Endothelial cell of umbilical vein (primary cell): Measurements from ENCODE around the gene SBK1. TPM values are rescaled to one million over a fixed set of nuclear protein-coding genes. Genes with fewer than 3 reads are reported as not detected.

Experiments
- BruUV-seq: library from RNA; stranded (reverse); fragments of 400-500 nt; replicated peaks from 2 replicates; lab custom pipeline; 2021; lab: Mats Ljungman, UMichigan
- CTCF ChIA-PET: fragments of 300-600, 350-600 bp; sonication (Branson Sonifier 250); formaldehyde crosslinking; loops from one replicate; lab custom pipeline; 2021; ENCODE audit warnings: antibody characterized with exemption, inconsistent platforms; lab: Charles Lee
- POLR2A ChIA-PET: fragments of 300-600, 350-600 bp; sonication (Branson Sonifier 250); formaldehyde crosslinking; loops from one replicate; lab custom pipeline; 2021; ENCODE audit warnings: antibody characterized with exemption, inconsistent platforms; lab: Charles Lee
- DNase-seq: peaks from one replicate; pipeline ENCODE4 v3.0.0-alpha.2; 2011; ENCODE audit warnings: low read depth, low spot score
- FAIRE-seq: peaks from 2 replicates; lab custom pipeline; 2011; peaks lifted over from hg19 to GRCh38; lab: Jason Lieb, UNC
- H2AFZ ChIP-seq: 2 replicates; pipeline ENCODE4 v1.6.0; 2012; ENCODE audit warnings: low read depth, low read length, control low read depth, inconsistent platforms
- H3K27ac ChIP-seq: 2 replicates; pipeline ENCODE4 v1.5.1; 2011; ENCODE audit warnings: low read depth, mild to moderate bottlenecking, control low read depth, low read length, moderate library complexity; ENCODE audit not compliant: insufficient read depth
- H3K27me3 ChIP-seq, 2 experiments: 2 replicates each; pipeline versions ENCODE4 v1.6.0 to v1.6.1; 2011; ENCODE audit warnings: low read length in 2 of 2, mixed read lengths in 1 of 2; ENCODE audit not compliant: control insufficient read depth in 2 of 2, insufficient read depth in 2 of 2
- H3K36me3 ChIP-seq, 2 experiments: 2 replicates in 1 of 2; 3 replicates in 1 of 2; pipeline ENCODE4 v1.5.1; 2011; ENCODE audit warnings: low read length in 2 of 2, mild to moderate bottlenecking in 1 of 2, moderate library complexity in 1 of 2; ENCODE audit not compliant: control insufficient read depth in 2 of 2, insufficient read depth in 2 of 2; ENCODE audit errors: extremely low read depth in 1 of 2
- H3K4me1 ChIP-seq: 3 replicates; pipeline ENCODE4 v1.5.1; 2011; ENCODE audit warnings: mild to moderate bottlenecking, low read length; ENCODE audit not compliant: control insufficient read depth, insufficient read depth; ENCODE audit errors: extremely low read depth
- H3K4me2 ChIP-seq: 2 replicates; pipeline ENCODE4 v1.6.1; 2011; ENCODE audit warnings: low read length, control low read depth, mixed read lengths; ENCODE audit not compliant: insufficient read depth
- H3K4me3 ChIP-seq, 3 experiments: fragments of 200-600 bp in 1 of 3; sonication (generic), shearing (Covaris generic) in 1 of 3; replicated peaks in 1 of 3; 2 replicates each; pipeline ENCODE4 v1.5.1; 2011 to 2016; ENCODE audit warnings: control low read depth in 3 of 3, low read length in 3 of 3, mild to moderate bottlenecking in 2 of 3, inconsistent platforms in 1 of 3, low read depth in 1 of 3, moderate library complexity in 1 of 3; ENCODE audit not compliant: insufficient read depth in 1 of 3
- H3K79me2 ChIP-seq: 2 replicates; pipeline ENCODE4 v1.6.0; 2012; ENCODE audit warnings: low read length, inconsistent platforms; ENCODE audit not compliant: control insufficient read depth, insufficient read depth
- H3K9ac ChIP-seq: replicated peaks from 2 replicates; pipeline ENCODE3; 2011; ENCODE audit warnings: low read length, control low read depth; ENCODE audit not compliant: insufficient read depth; ENCODE audit errors: extremely low read depth
- H3K9me1 ChIP-seq: replicated peaks from 3 replicates; pipeline ENCODE4 v1.6.0; 2011; ENCODE audit warnings: mild to moderate bottlenecking, low read length; ENCODE audit not compliant: control insufficient read depth, insufficient read depth; ENCODE audit errors: extremely low read depth
- H3K9me3 ChIP-seq: replicated peaks from 2 replicates; pipeline ENCODE4 v1.5.1; 2012; ENCODE audit warnings: low read length, inconsistent platforms; ENCODE audit not compliant: control insufficient read depth, insufficient read depth
- H4K20me1 ChIP-seq: replicated peaks from 2 replicates; pipeline ENCODE3; 2011; ENCODE audit warnings: mild to moderate bottlenecking, low read length; ENCODE audit not compliant: control insufficient read depth, insufficient read depth; ENCODE audit errors: extremely low read depth
- CTCF ChIP-seq, 2 donors: IDR thresholded peaks; 1 replicate in 1 of 2; 2 replicates in 1 of 2; pipeline ENCODE4 v1.5.1; 2011; ENCODE audit warnings: low read length in 2 of 2, mild to moderate bottlenecking in 2 of 2, moderate library complexity in 2 of 2, control low read depth in 1 of 2, inconsistent platforms in 1 of 2, low read depth in 1 of 2; ENCODE audit not compliant: insufficient read depth in 1 of 2; ENCODE audit errors: extremely low read depth in 1 of 2
- EZH2 ChIP-seq: IDR thresholded peaks from 2 replicates; pipeline ENCODE4 v1.6.1; 2012; ENCODE audit warnings: borderline replicate concordance, low read depth, mild to moderate bottlenecking, moderate library complexity, low read length, inconsistent platforms; ENCODE audit not compliant: severe bottlenecking
- FOS ChIP-seq: IDR thresholded peaks from 2 replicates; pipeline ENCODE4 v1.6.1; 2011; ENCODE audit warnings: mild to moderate bottlenecking, low read length, moderate library complexity, borderline replicate concordance; ENCODE audit not compliant: insufficient read depth
- GATA2 ChIP-seq: IDR thresholded peaks from 2 replicates; pipeline ENCODE4 v1.7.0; 2011; ENCODE audit warnings: low read depth, mild to moderate bottlenecking, moderate library complexity, mixed read lengths, low read length; ENCODE audit not compliant: insufficient read length, insufficient read depth
- JUN ChIP-seq: IDR thresholded peaks from 2 replicates; pipeline ENCODE4 v1.6.1; 2011; ENCODE audit warnings: borderline replicate concordance, low read depth; ENCODE audit not compliant: insufficient read length, insufficient read depth
- MAX ChIP-seq: IDR thresholded peaks from 2 replicates; pipeline ENCODE4 v1.6.1; 2011; ENCODE audit not compliant: insufficient read depth, insufficient read length
- MYC ChIP-seq: IDR thresholded peaks from one replicate; pipeline ENCODE4 v1.6.1; 2011; ENCODE audit warnings: mild to moderate bottlenecking, low read depth, low read length
- POLR2A ChIP-seq: IDR thresholded peaks from 2 replicates; pipeline ENCODE4 v1.6.1; 2012; ENCODE audit warnings: low read depth, mild to moderate bottlenecking, control low read depth, low read length
- POLR2AphosphoS5 ChIP-seq: IDR thresholded peaks from 2 replicates; pipeline ENCODE4 v1.6.1; 2012; ENCODE audit warnings: low read depth, mild to moderate bottlenecking, control low read depth, low read length, moderate library complexity; ENCODE audit not compliant: insufficient read depth
- dilution Hi-C: fragments of 300-500 bp; cut with MboI; formaldehyde crosslinking; loops from one replicate; pipeline ENCODE4 v1.15.0; 2019; ENCODE audit warnings: low sequenced_read_pairs; ENCODE audit not compliant: extremely low pct_ligation_motif_present
- intact Hi-C: fragments of 100-400 bp; cut with micrococcal nuclease; formaldehyde crosslinking; loops from one replicate; pipeline ENCODE4 v1.10.0; 2022
- polyA plus RNA-seq, 4 experiments: library from polyadenylated mRNA; depleted of rRNA in 3 of 4; stranded (reverse) in 3 of 4; unstranded in 1 of 4; fragments of >200 nt; gene quantifications; 2 replicates each; pipeline versions ENCODE4 v1.2.1 to v1.2.3, GENCODE V29; 2011 to 2012; ENCODE audit warnings: missing spikeins in 1 of 4
- total RNA-seq: library from RNA; stranded (reverse); gene quantifications from 2 replicates; pipeline ENCODE4 v1.2.3, GENCODE V29; 2021

The SBK1 gene
- total and polyA plus RNA-seq, 2 donors (not counting 3 experiments of a cell fraction or from before 2014, with no cell fraction given): 0.19 to 0.51 TPM

DNA sequence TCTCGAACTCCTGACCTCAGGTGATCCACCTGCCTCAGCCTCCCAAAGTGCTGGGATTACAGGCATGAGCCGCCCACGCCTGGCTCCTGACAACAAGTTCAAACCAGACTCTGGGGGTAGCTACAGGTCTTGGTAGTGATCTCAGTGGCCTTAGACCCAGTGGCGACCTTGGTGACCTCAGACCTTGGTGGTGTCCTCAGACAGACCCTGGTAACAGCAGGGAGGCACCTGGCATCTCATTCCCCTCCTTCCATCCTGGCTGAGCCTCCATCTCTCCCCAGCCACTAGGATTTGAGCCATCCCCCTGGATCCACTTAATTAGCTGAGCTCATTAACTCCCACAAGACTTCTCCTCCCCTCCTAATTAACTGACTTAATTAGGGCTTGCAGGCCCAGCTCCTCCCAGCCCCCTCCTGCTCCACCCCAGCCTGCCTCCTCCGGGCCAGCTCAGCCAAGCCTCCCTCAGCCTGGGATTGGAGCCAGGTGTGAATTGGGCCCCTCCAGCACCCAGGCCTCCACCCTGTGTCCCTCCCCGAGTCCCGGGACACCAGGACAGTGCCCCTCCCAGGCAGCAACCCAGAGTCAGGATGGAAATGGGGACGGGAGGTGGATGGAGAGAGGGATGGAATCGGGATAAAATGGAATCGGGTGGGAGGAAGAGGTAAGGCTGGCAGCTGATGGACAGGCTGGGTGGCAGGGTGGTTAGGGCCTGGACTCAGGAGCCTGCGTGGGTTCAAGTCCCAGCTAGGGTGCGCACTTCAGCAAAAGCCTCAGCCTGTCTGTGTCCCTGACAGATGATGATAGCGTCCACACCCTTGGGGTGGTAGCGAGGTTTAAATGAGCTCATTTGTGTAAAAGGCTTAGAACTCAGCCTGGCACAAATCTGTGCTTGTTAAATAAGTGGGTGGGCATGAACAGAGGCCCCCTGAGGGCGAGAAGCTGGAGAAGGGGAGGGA lies 11.2 kb upstream of the SBK1 start:
- Histone ChIP-seq H3K36me3 (no peaks in the 10 kb centered on the region), H3K27ac (no peak overlapping the region), H2AFZ (no peak overlapping the region), H3K4me2 (no peak overlapping the region), H3K27me3 (no peaks in the 10 kb centered on the region), H3K9me1 (no peaks in the 10 kb centered on the region), H4K20me1 (no peaks in the 10 kb centered on the region), H3K4me1 (peaks cover 2% of the 10 kb centered on the region), H3K9me3 (no peaks in the 10 kb centered on the region), H3K4me3 (no peak overlapping the region), H3K9ac (no peak overlapping the region), H3K79me2 (no peaks in the 10 kb centered on the region)
- FAIRE-seq: no peak
- BruUV-seq: no TSS peak
- intact Hi-C loops: no loop called here
- dilution Hi-C loops: no loop called here
- CTCF ChIA-PET: interaction anchor here (0.7 to 4.1 kb wide), 7 partner anchors 11 to 46 kb away, joined by 3 to 26 read pairs (median 4); partner anchors contain the start of gene SBK1
- POLR2A ChIA-PET: no interaction called here
- DNase-seq: no peak
- TF ChIP-seq CTCF (IDR thresholded peaks at IDR 0.05; ENCODE audit: extremely low read depth in 1 of 2, insufficient read depth in 1 of 2, low read depth in 1 of 2, low read length in 2 of 2): no peak
- no peak for TF ChIP-seq GATA2
- no peak for TF ChIP-seq POLR2A
- no peak for TF ChIP-seq POLR2AphosphoS5
- no peak for TF ChIP-seq MYC
- no peak for TF ChIP-seq FOS
- TF ChIP-seq JUN: no peak
- no peak for TF ChIP-seq MAX
- no peak for TF ChIP-seq EZH2
